Subcutaneous adipose tissue (tissue), 4 donors: ENCODE results near the gene BACH2. TPM values are rescaled to one million over a fixed set of nuclear protein-coding genes. Genes with fewer than 3 reads are reported as not detected.

Experiments used
- total RNA-seq, 4 donors: library from RNA; depleted of rRNA; stranded (reverse); fragments of >200 nt; gene quantifications; one replicate each; pipeline ENCODE4 v1.1.0, GENCODE V29; 2016
- TF ChIP-seq, protein P1 (sequence below): fragments of 450-650 bp; IDR thresholded peaks from one replicate; pipeline ENCODE4 v1.5.1; 2016; ENCODE audit warnings: low read depth, mild to moderate bottlenecking, control low read depth, antibody characterized with exemption, moderate library complexity

The BACH2 gene
- total RNA-seq, 4 donors from 2014 or later = 1.7 to 15.4 (median 3.9) TPM

DNA sequence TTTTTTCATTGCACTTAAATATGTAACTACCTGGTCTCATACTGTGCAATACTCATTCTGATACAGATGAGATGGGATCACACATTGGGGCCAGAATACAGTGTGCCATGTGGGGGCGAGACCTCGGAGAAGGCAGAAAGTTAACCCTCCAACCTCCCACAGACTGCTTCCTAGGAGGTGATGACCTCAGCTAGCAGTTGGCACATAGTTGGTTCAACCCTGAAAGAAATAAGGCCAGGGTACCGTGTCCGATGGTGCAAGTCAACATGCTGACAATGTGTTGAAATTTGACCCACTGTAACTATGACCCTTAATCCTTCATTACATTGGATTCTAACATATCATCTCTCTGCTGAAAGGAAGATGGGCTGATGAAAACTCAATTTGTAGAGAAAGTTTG is 340.5 kb downstream of the BACH2 start:
- TF ChIP-seq, protein P1, sequence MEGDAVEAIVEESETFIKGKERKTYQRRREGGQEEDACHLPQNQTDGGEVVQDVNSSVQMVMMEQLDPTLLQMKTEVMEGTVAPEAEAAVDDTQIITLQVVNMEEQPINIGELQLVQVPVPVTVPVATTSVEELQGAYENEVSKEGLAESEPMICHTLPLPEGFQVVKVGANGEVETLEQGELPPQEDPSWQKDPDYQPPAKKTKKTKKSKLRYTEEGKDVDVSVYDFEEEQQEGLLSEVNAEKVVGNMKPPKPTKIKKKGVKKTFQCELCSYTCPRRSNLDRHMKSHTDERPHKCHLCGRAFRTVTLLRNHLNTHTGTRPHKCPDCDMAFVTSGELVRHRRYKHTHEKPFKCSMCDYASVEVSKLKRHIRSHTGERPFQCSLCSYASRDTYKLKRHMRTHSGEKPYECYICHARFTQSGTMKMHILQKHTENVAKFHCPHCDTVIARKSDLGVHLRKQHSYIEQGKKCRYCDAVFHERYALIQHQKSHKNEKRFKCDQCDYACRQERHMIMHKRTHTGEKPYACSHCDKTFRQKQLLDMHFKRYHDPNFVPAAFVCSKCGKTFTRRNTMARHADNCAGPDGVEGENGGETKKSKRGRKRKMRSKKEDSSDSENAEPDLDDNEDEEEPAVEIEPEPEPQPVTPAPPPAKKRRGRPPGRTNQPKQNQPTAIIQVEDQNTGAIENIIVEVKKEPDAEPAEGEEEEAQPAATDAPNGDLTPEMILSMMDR = no peak

GRCh38 chr6:89955364-89955763 is 341.3 kb downstream of the BACH2 start:
- TF ChIP-seq, protein P1 = no peak

DNA sequence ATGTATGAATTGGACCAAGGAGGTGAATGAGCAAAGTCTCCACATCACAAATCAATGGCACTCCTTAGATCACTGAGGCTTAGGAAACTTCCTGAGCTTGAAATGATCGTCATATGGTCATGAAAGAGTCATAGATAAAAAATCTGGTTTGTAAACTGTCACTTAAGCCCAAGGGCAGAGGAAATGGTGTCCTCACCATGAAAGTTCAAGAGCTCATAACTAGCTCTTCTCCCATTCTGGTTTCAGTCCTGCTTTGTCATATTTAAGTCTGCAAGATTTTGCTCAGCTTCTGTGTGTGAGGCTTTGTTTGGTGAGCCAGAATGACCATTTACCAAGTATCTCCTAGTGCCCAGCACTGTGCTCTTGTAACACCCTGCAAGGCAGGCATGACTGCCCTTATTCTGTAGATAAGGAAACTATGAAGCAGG is 341.9 kb downstream of the BACH2 start:
- TF ChIP-seq, protein P1 = no peak

- TF ChIP-seq, protein P1 = no peak
These were observed 344.0 kb downstream of the BACH2 start for GRCh38 chr6:89952686-89953085.

GRCh38 chr6:89952105-89952671 is 344.5 kb downstream of the BACH2 start:
- TF ChIP-seq, protein P1 = no peak

- TF ChIP-seq, protein P1 = no peak
These were observed 345.0 kb downstream of the BACH2 start for GRCh38 chr6:89951574-89952104.

DNA sequence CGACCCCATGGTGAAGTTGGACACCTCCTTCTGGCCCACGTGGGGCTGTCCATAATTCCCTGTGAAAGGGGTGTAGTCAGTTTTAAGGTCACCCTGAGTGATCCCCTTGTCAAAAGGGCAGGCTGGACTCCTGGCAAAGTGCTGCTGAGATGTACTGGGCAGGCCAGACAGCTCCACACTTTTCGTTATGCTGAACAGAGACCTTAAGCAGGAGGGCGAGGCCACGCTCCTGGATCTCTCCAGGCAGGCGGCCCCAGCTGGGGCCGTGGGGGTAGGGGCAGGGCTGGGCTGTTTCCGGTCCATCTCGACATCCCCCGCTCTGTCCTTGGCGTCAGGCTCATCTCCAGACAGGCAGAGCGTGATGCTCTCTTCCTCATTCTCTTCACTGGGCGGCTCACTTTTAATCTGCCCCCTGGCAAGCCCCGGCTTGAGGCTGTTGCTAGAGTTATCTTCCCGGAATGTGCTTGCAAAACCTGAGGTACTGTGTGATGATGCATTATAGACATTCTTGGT is 345.7 kb downstream of the BACH2 start:
- TF ChIP-seq, protein P1 = no peak
